HepG2 (cell line): ENCODE measurements around the gene HSD11B2. TPM values are rescaled to one million over a fixed set of nuclear protein-coding genes. Genes with fewer than 3 reads are reported as not detected.

Experiments used
- ATAC-seq: fragments of 200-7000 bp; cut with Tn5 transposase; 3 replicates; pipeline ENCODE4 v1.9.1; 2020; ENCODE audit warnings: mild to moderate bottlenecking, moderate library complexity
- BruUV-seq: library from RNA; stranded (reverse); fragments of 400-500 nt; replicated peaks from 2 replicates; lab custom pipeline; 2021; lab: Mats Ljungman, UMichigan
- CTCF ChIA-PET: fragments of 300-600 bp; formaldehyde crosslinking; extraction: SDS; loops from one replicate; lab custom pipeline; 2021; ENCODE audit warnings: low total read pairs, inconsistent platforms, low intra/inter-chr PET ratio; lab: Yijun Ruan, JAX
- POLR2A ChIA-PET: fragments of 350-600 bp; sonication (Branson Sonifier 250); formaldehyde crosslinking; loops from one replicate; lab custom pipeline; 2020; ENCODE audit warnings: antibody characterized with exemption, inconsistent platforms; lab: Yijun Ruan, JAX
- DNase-seq: peaks from one replicate; pipeline ENCODE4 v3.0.0-alpha.2; 2015; ENCODE audit warnings: low spot score
- FAIRE-seq: peaks from 3 replicates; lab custom pipeline; 2011; peaks lifted over from hg19 to GRCh38; lab: Jason Lieb, UNC
- H2AFZ ChIP-seq: one replicate; pipeline ENCODE4 v1.6.1; 2011; ENCODE audit warnings: low read length, inconsistent platforms
- H3K27ac ChIP-seq: fragments of 300-600 bp; 3 replicates; pipeline ENCODE4 v1.8.0; 2011; ENCODE audit warnings: mixed run types, mild to moderate bottlenecking, mixed read lengths, low read length, inconsistent platforms; ENCODE audit not compliant: insufficient read depth; ENCODE audit errors: extremely low read length
- H3K27me3 ChIP-seq, 2 experiments: fragments of 200-600 bp in 1 of 2; 2 replicates in 1 of 2; 3 replicates in 1 of 2; pipeline versions ENCODE4 v1.6.0 to v1.8.0; 2011; ENCODE audit warnings: low read length in 2 of 2, mild to moderate bottlenecking in 2 of 2, moderate library complexity in 2 of 2, inconsistent platforms in 1 of 2; ENCODE audit not compliant: insufficient read depth in 2 of 2, control insufficient read depth in 1 of 2
- H3K36me3 ChIP-seq, 2 experiments: fragments of 200-600 bp in 1 of 2; replicated peaks in 1 of 2; 2 replicates in 1 of 2; 3 replicates in 1 of 2; pipeline versions ENCODE4 v1.5.1 to v1.8.0; 2011; ENCODE audit warnings: low read length in 2 of 2, inconsistent platforms in 1 of 2; ENCODE audit not compliant: insufficient read depth in 2 of 2, control insufficient read depth in 1 of 2
- H3K4me1 ChIP-seq: 2 replicates; pipeline ENCODE4 v1.5.1; 2012; ENCODE audit warnings: low read length, inconsistent platforms; ENCODE audit not compliant: insufficient read depth
- H3K4me2 ChIP-seq: 2 replicates; pipeline ENCODE4 v1.6.0; 2011; ENCODE audit warnings: low read depth, low read length, inconsistent platforms
- H3K4me3 ChIP-seq, 3 experiments: fragments of 200-600 bp in 1 of 3; sonication (generic), shearing (Covaris generic) in 1 of 3; replicated peaks in 1 of 3; 2 replicates each; pipeline ENCODE4 v1.5.1; 2011 to 2016; ENCODE audit warnings: low read length in 3 of 3, inconsistent platforms in 2 of 3, low read depth in 2 of 3, mild to moderate bottlenecking in 2 of 3, control low read depth in 1 of 3, mixed read lengths in 1 of 3; ENCODE audit not compliant: insufficient read depth in 1 of 3
- H3K79me2 ChIP-seq: one replicate; pipeline ENCODE4 v1.6.1; 2011; ENCODE audit warnings: low read length, inconsistent platforms; ENCODE audit not compliant: insufficient read depth
- H3K9ac ChIP-seq: 2 replicates; pipeline ENCODE4 v1.6.0; 2011; ENCODE audit warnings: mild to moderate bottlenecking, low read depth, low read length, inconsistent platforms; ENCODE audit not compliant: insufficient read depth
- H3K9me3 ChIP-seq: 2 replicates; pipeline ENCODE4 v1.5.1; 2012; ENCODE audit warnings: mild to moderate bottlenecking, low read length
- H4K20me1 ChIP-seq: 2 replicates; pipeline ENCODE4 v1.6.0; 2011; ENCODE audit warnings: inconsistent platforms, mild to moderate bottlenecking, low read length, moderate library complexity; ENCODE audit not compliant: insufficient read depth
- AHR ChIP-seq: IDR thresholded peaks from 2 replicates; pipeline ENCODE4 v1.6.1; 2018; ENCODE audit warnings: missing genetic modification reagents, missing compliant biosample characterization
- ATF7-NPFF ChIP-seq: sonication (generic); formaldehyde crosslinking; IDR thresholded peaks from 2 replicates; pipeline ENCODE4 v1.8.1; 2023; ENCODE audit warnings: mild to moderate bottlenecking, low read depth, missing genetic modification reagents, moderate library complexity
- FOXK1 ChIP-seq: sonication (generic); formaldehyde crosslinking; IDR thresholded peaks from 2 replicates; pipeline ENCODE4 v1.4.0; 2020; ENCODE audit warnings: low read depth, missing genetic modification reagents, borderline replicate concordance
- MBNL3 ChIP-seq: fragments of 250-450 bp; sonication (Bioruptor Pico); conservative IDR thresholded peaks from 2 replicates; pipeline ENCODE4 v1.8.0; 2022; ENCODE audit warnings: mild to moderate bottlenecking, inconsistent platforms
- WGBS: methylation state at CpG from one replicate; pipeline ENCODE4 v1.1.6; 2017; ENCODE audit warnings: low lambda C conversion rate; 5-methylcytosine and 5-hydroxymethylcytosine counted together
- in situ Hi-C: cut with HindIII; loops from 2 replicates; pipeline ENCODE4 v1.10.0; 2017; ENCODE audit warnings: low pct_unique_long_range_greater_than_20kb; ENCODE audit not compliant: extremely low pct_ligation_motif_present
- intact Hi-C: fragments of 100-400 bp; cut with micrococcal nuclease; formaldehyde crosslinking; loops from one replicate; pipeline ENCODE4 v1.10.0; 2022; ENCODE audit not compliant: unreplicated experiment
- polyA plus RNA-seq, 8 experiments: library from polyadenylated mRNA; depleted of rRNA in 3 of 8; stranded (reverse) in 7 of 8; unstranded in 1 of 8; fragments of >200 nt; fragmentation: Illumina TruSeq in 4 of 8; extraction: Trizol in 4 of 8; gene quantifications; 2 replicates each; pipeline versions ENCODE4 v1.2.1 to v1.2.3, GENCODE V29; 2011 to 2016; ENCODE audit warnings: low read depth in 4 of 8, missing spikeins in 1 of 8, mixed read lengths in 1 of 8; ENCODE audit not compliant: insufficient read depth in 1 of 8
- total RNA-seq, 5 experiments: library from RNA; depleted of rRNA; stranded (reverse); fragments of >200 nt; fragmentation: Illumina TruSeq; extraction: Trizol; gene quantifications; 2 replicates each; pipeline ENCODE4 v1.2.3, GENCODE V29; 2016; ENCODE audit warnings: low read depth in 1 of 5
- TF ChIP-seq, protein P1 (sequence below): sonication (generic); formaldehyde crosslinking; IDR thresholded peaks from 2 replicates; pipeline ENCODE4 v1.4.0; 2020; ENCODE audit warnings: mild to moderate bottlenecking, missing genetic modification reagents

Gene HSD11B2
- total and polyA plus RNA-seq, 2 of the 13 experiments (the other 11 are each of a cell fraction or from before 2014, with no cell fraction given): 8.9 to 13.6 TPM

DNA sequence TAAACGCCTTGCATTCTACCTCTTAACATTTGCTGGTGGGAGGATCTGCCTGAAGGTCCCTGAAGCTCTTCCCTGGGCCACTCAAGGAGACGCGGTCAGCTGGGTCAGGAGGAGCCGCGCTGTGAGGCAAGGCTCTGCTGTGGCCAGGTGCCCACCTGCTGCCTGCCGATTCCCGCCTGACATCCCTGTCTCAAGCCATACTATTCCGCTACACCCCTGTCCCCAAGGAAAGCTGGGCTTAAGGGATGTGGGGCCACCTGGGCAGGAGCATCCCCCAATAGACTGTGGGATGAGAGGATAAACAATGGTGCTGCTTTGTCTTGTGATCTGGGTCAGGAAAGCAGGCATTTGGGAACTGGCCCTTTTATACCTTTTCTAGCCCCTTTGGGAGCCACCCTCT is 42.7 kb upstream of the HSD11B2 start:
- H2AFZ ChIP-seq: no peak overlapping the region
- TF ChIP-seq AHR (CRISPR knock-in tag) (no peak), MBNL3 (no peak), FOXK1 (CRISPR knock-in tag) (no peak), ATF7-NPFF (no peak)
- TF ChIP-seq, protein P1, sequence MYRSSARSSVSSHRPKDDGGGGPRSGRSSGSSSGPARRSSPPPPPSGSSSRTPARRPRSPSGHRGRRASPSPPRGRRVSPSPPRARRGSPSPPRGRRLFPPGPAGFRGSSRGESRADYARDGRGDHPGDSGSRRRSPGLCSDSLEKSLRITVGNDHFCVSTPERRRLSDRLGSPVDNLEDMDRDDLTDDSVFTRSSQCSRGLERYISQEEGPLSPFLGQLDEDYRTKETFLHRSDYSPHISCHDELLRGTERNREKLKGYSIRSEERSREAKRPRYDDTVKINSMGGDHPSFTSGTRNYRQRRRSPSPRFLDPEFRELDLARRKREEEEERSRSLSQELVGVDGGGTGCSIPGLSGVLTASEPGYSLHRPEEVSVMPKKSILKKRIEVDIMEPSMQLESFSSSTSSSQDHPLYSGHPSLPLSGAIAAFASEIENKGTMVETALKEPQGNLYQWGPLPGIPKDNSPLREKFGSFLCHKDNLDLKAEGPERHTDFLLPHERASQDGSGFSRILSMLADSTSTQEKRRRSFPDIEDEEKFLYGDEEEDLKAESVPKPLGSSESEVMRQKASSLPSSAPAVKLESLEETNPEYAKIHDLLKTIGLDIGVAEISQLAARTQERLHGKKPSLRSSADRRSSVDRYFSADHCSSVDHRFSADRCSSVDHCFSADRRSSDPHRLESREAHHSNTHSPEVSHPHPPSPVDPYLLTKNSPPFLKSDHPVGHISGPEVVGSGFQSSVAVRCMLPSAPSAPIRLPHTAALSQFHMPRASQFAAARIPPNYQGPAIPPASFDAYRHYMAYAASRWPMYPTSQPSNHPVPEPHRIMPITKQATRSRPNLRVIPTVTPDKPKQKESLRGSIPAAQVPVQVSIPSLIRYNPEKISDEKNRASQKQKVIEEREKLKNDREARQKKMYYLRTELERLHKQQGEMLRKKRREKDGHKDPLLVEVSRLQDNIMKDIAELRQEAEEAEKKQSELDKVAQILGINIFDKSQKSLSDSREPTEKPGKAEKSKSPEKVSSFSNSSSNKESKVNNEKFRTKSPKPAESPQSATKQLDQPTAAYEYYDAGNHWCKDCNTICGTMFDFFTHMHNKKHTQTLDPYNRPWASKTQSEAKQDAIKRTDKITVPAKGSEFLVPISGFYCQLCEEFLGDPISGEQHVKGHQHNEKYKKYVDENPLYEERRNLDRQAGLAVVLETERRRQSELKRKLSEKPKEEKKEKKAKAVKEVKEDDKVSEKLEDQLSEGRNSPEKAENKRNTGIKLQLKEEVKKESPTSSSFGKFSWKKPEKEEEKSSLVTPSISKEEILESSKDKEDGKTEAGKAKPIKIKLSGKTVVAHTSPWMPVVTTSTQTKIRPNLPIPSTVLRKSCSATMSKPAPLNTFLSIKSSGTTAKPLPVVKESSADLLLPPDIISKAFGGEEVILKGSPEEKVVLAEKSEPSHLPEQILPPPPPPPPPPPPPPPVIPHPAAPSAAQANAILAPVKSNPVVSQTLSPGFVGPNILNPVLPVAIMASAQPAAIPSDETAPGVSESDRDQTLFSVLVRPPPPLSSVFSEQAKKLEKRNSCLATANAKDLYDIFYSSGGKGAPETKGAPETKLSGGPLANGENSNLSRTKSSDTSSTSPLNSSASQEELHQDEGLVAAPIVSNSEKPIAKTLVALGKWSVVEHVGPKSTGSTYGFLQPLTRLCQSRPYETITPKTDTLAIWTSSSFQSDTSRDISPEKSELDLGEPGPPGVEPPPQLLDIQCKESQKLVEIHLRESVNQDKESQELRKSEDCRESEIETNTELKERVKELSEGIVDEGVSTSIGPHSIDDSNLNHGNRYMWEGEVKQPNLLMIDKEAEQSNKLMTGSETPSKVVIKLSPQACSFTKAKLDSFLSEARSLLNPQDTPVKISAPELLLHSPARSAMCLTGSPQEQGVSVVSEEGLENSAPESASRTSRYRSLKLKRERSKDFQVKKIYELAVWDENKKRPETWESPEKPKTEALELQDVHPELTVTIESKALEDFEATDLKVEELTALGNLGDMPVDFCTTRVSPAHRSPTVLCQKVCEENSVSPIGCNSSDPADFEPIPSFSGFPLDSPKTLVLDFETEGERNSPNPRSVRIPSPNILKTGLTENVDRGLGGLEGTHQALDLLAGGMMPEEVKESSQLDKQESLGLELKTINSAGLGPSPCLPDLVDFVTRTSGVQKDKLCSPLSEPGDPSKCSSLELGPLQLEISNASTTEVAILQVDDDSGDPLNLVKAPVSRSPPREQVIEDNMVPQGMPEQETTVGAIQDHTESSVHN: no peak
- DNase-seq (no peak), ATAC-seq (no peak), FAIRE-seq (no peak)
- H3K4me1 ChIP-seq: peaks cover 9% of the 10 kb centered on the region
- in situ Hi-C loops (no loop called here), intact Hi-C loops (no loop called here)
- 68% methylated on average over 8 of the region's 8 CpGs for WGBS
- no peaks in the 10 kb centered on the region for H3K79me2 ChIP-seq
- CTCF ChIA-PET: no interaction called here
- H3K4me2 ChIP-seq: no peak overlapping the region
- no peaks in the 10 kb centered on the region for H3K36me3 ChIP-seq
- no peaks in the 10 kb centered on the region for H3K9me3 ChIP-seq
- no peak overlapping the region for H3K27ac ChIP-seq
- peaks cover 9 to 70% of the 10 kb centered on the region in 2 experiments; a peak in 4 of 5 replicates for H3K27me3 ChIP-seq
- no peak overlapping the region for H3K9ac ChIP-seq
- no peak overlapping the region for H3K4me3 ChIP-seq
- POLR2A ChIA-PET: no interaction called here
- no TSS peak for BruUV-seq
- H4K20me1 ChIP-seq: no peaks in the 10 kb centered on the region
